Measurements from ENCODE around the gene SEPTIN10.

Gene SEPTIN10

DNA sequence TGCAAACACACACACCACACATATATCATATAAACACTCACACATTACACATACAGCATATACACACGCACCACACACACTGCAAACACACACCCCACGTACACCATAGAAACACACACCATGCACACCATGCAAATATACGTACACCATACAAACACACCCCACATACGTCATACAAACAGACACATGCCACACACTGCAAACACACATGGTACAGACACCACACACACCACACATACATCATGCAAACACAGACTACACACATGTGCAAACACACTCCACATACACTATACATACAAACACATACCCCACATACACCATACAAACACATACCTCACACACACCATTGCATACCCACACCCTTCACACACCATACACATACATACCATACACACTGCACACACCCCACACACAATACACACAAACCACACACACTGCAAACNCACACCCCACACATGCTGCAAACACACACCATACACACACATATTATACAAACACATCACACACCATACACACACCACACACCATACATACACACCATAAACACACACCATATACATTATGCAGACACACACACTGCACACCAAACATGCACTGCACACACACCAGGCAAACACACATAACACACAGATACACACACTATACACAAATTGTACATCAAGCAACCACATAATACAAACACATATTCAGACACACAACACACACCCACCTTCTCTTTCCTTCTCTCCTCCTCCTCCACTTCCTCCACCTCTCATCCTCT, 120.4 kb downstream of the SEPTIN10 start:
- no peak overlapping the region for H3K4me3 ChIP-seq (ENCODE audit: low read depth, low read length)
- no peak for DNase-seq (ENCODE audit: low read depth)
- TF ChIP-seq, protein P1, sequence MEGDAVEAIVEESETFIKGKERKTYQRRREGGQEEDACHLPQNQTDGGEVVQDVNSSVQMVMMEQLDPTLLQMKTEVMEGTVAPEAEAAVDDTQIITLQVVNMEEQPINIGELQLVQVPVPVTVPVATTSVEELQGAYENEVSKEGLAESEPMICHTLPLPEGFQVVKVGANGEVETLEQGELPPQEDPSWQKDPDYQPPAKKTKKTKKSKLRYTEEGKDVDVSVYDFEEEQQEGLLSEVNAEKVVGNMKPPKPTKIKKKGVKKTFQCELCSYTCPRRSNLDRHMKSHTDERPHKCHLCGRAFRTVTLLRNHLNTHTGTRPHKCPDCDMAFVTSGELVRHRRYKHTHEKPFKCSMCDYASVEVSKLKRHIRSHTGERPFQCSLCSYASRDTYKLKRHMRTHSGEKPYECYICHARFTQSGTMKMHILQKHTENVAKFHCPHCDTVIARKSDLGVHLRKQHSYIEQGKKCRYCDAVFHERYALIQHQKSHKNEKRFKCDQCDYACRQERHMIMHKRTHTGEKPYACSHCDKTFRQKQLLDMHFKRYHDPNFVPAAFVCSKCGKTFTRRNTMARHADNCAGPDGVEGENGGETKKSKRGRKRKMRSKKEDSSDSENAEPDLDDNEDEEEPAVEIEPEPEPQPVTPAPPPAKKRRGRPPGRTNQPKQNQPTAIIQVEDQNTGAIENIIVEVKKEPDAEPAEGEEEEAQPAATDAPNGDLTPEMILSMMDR (conservative IDR thresholded peaks at IDR 0.05; ENCODE audit: low read depth, low read length): no peak
